Panc1 (cell line): ENCODE measurements around the gene LIN7C. TPM values are rescaled to one million over a fixed set of nuclear protein-coding genes. Genes with fewer than 3 reads are reported as not detected.
A peak's percentile ranks its signal among the peaks of the same experiment; 100 is the strongest.

Experiments used
- ATAC-seq: fragments of 200-7000 bp; cut with Tn5 transposase; 2 replicates; pipeline ENCODE4 v1.9.1; 2020; ENCODE audit warnings: mild to moderate bottlenecking, moderate library complexity
- BruUV-seq: library from RNA; stranded (reverse); fragments of 400-500 nt; replicated peaks from 2 replicates; lab custom pipeline; 2021; lab: Mats Ljungman, UMichigan
- CTCF ChIA-PET: fragments of 300-600 bp; sonication (Branson Sonifier 250); formaldehyde crosslinking; loops from one replicate; lab custom pipeline; 2022; ENCODE audit warnings: antibody characterized with exemption; lab: Charles Lee
- POLR2A ChIA-PET: fragments of 300-600 bp; sonication (Branson Sonifier 250); formaldehyde crosslinking; loops from one replicate; lab custom pipeline; 2022; ENCODE audit warnings: antibody characterized with exemption; lab: Charles Lee
- DNase-seq: peaks from one replicate; pipeline ENCODE4 v3.0.0-alpha.2; 2010; ENCODE audit warnings: low read depth, low spot score
- H3K27ac ChIP-seq: 2 replicates; pipeline ENCODE4 v1.5.1; 2011; ENCODE audit warnings: mild to moderate bottlenecking, low read length, inconsistent platforms
- H3K27me3 ChIP-seq: fragments of 200-500 bp; sonication (Bioruptor generic); 2 replicates; pipeline ENCODE4 v1.6.0; 2014; ENCODE audit warnings: low read length, inconsistent platforms; ENCODE audit not compliant: control insufficient read depth, insufficient read depth
- H3K36me3 ChIP-seq: fragments of 200-500 bp; sonication (Bioruptor generic); 2 replicates; pipeline ENCODE4 v1.5.1; 2014; ENCODE audit warnings: inconsistent platforms, mild to moderate bottlenecking, low read length, moderate library complexity; ENCODE audit not compliant: control insufficient read depth, insufficient read depth
- H3K4me1 ChIP-seq: 2 replicates; pipeline ENCODE4 v1.5.1; 2011; ENCODE audit warnings: inconsistent platforms, mild to moderate bottlenecking, low read length, moderate library complexity; ENCODE audit not compliant: control insufficient read depth, insufficient read depth
- H3K4me3 ChIP-seq, 2 experiments: 2 replicates each; pipeline ENCODE4 v1.5.1; 2011 to 2012; ENCODE audit warnings: low read depth in 2 of 2, low read length in 2 of 2, mild to moderate bottlenecking in 2 of 2, inconsistent platforms in 1 of 2, moderate library complexity in 1 of 2
- H3K9me3 ChIP-seq: fragments of 200-500 bp; sonication (Bioruptor generic); 2 replicates; pipeline ENCODE4 v1.5.1; 2014; ENCODE audit warnings: low read depth, mild to moderate bottlenecking, inconsistent platforms, low read length, moderate library complexity; ENCODE audit not compliant: control insufficient read depth, insufficient read depth
- CTCF ChIP-seq: fragments of 450-650 bp; IDR thresholded peaks from 2 replicates; pipeline ENCODE4 v1.5.1; 2017; ENCODE audit warnings: mild to moderate bottlenecking
- POLR2AphosphoS5 ChIP-seq: IDR thresholded peaks from 2 replicates; pipeline ENCODE4 v1.6.1; 2012; ENCODE audit warnings: mild to moderate bottlenecking, low read depth, low read length, moderate library complexity
- REST ChIP-seq, 2 experiments: IDR thresholded peaks; 2 replicates each; pipeline ENCODE4 v1.6.1; 2011 to 2012; ENCODE audit warnings: low read depth in 2 of 2, control low read depth in 1 of 2, low read length in 1 of 2, mild to moderate bottlenecking in 1 of 2, moderate library complexity in 1 of 2; ENCODE audit not compliant: insufficient read depth in 1 of 2
- SIN3A ChIP-seq: IDR thresholded peaks from 2 replicates; pipeline ENCODE4 v1.6.1; 2012; ENCODE audit warnings: low read depth, mild to moderate bottlenecking, low read length, moderate library complexity, borderline replicate concordance; ENCODE audit not compliant: insufficient read depth
- TCF7L2 ChIP-seq: IDR thresholded peaks from 2 replicates; pipeline ENCODE4 v1.6.1; 2011; ENCODE audit warnings: mild to moderate bottlenecking, low read depth, low read length, inconsistent platforms
- in situ Hi-C: cut with HindIII; loops from 2 replicates; pipeline ENCODE4 v1.10.0; 2016; ENCODE audit warnings: low sequenced_read_pairs, low pct_unique_long_range_greater_than_20kb
- intact Hi-C: fragments of 100-400 bp; cut with micrococcal nuclease; formaldehyde crosslinking; loops from one replicate; pipeline ENCODE4 v1.10.0; 2022; ENCODE audit not compliant: unreplicated experiment
- total RNA-seq: library from RNA; stranded (reverse); gene quantifications from one replicate; pipeline ENCODE4 v1.2.1, GENCODE V29; 2021; ENCODE audit not compliant: unreplicated experiment

Gene LIN7C
- total RNA-seq, 1 experiment from 2014 or later, result 44.2 TPM

- CTCF ChIA-PET, result interaction anchor here (0.6 to 1.0 kb wide), 3 partner anchors 25 to 831 kb away, joined by 3 read pairs; no protein-coding TSS in a partner anchor
- peak within 1 kb of the TSS; percentile 91 for H3K27ac ChIP-seq
- POLR2A ChIA-PET, result interaction anchor here (0.6 to 1.0 kb wide), 9 partner anchors 8 to 1407 kb away, joined by 4 to 18 read pairs (median 11); no protein-coding TSS in a partner anchor
- no peak for DNase-seq
- peak within 1 kb of the TSS; percentile 67 to 71 for H3K4me3 ChIP-seq
- intact Hi-C loops, result no loop called here
- TF ChIP-seq SIN3A (no peak), CTCF (no peak), POLR2AphosphoS5 (peak; percentile 68; the same call in 1 of the 2 replicates), TCF7L2 (0 out of 2 replicates have a peak, but pooled peaks have one; percentile 26), REST (IDR thresholded peaks at IDR 0.05; ENCODE audit: insufficient read depth in 1 of 2, low read depth in 2 of 2, low read length in 1 of 2) (no peak)
- H3K9me3 ChIP-seq, result no peaks in the 10 kb centered on the region
- BruUV-seq, result no TSS peak
- H3K4me1 ChIP-seq, result peaks cover 24% of the 10 kb centered on the region
- peak; percentile 91 for ATAC-seq
- H3K36me3 ChIP-seq, result no peaks in the 10 kb centered on the region
- in situ Hi-C loops, result no loop called here
- H3K27me3 ChIP-seq, result no peaks in the 10 kb centered on the region
Measured at GRCh38 chr11:27472398-27473016, 34.1 kb downstream of the LIN7C start, which contains the start of gene LGR4. LGR4 (minus strand) TSS chr11:27472790; CDS start chr11:27472302, 488 bp downstream.

GRCh38 chr11:27471589-27472397 lies 34.8 kb downstream of the LIN7C start:
- intact Hi-C loops (loop anchor here (2.0 kb wide), 1 partner anchor 71 kb away; no protein-coding TSS in a partner anchor), in situ Hi-C loops (no loop called here)
- DNase-seq, result no peak
- ATAC-seq, result peak; percentile 60
- CTCF ChIA-PET, result interaction anchor here (0.6 to 1.0 kb wide), 3 partner anchors 25 to 832 kb away, joined by 3 read pairs; no protein-coding TSS in a partner anchor
- H3K27me3 ChIP-seq, result no peaks in the 10 kb centered on the region
- peaks cover 24% of the 10 kb centered on the region for H3K4me1 ChIP-seq
- TF ChIP-seq REST (IDR thresholded peaks at IDR 0.05; ENCODE audit: insufficient read depth in 1 of 2, low read depth in 2 of 2, low read length in 1 of 2), result no peak
- no TSS peak for BruUV-seq
- peak overlapping the region; percentile 79 for H3K27ac ChIP-seq
- H3K4me3 ChIP-seq, result peak overlapping the region; percentile 67 to 71
- POLR2A ChIA-PET, result interaction anchor here (0.7 kb wide), 1 partner anchor 24 kb away, joined by 17 read pairs; no protein-coding TSS in a partner anchor
- H3K9me3 ChIP-seq, result no peaks in the 10 kb centered on the region
- no peaks in the 10 kb centered on the region for H3K36me3 ChIP-seq
